GM06990 (cell line): ENCODE measurements around the gene PDE1C.
A peak's percentile ranks its signal among the peaks of the same experiment; 100 is the strongest.

Source experiments
- DNase-seq: peaks from one replicate; pipeline ENCODE4 v3.0.0-alpha.2; 2011; ENCODE audit not compliant: insufficient read length; ENCODE audit errors: extremely low read depth
- H3K27me3 ChIP-seq: replicated peaks from 2 replicates; pipeline ENCODE4 v1.6.0; 2011; ENCODE audit warnings: low read length; ENCODE audit not compliant: control insufficient read depth, insufficient read depth
- H3K36me3 ChIP-seq: 2 replicates; pipeline ENCODE4 v1.5.1; 2011; ENCODE audit warnings: low read length; ENCODE audit not compliant: control insufficient read depth, insufficient read depth
- H3K4me3 ChIP-seq: replicated peaks from 2 replicates; pipeline ENCODE4 v1.5.1; 2011; ENCODE audit warnings: low read depth, mild to moderate bottlenecking, control low read depth, low read length
- CTCF ChIP-seq: IDR thresholded peaks from 2 replicates; pipeline ENCODE4 v1.5.1; 2011; ENCODE audit warnings: low read length, control low read depth, mild to moderate bottlenecking, inconsistent platforms; ENCODE audit not compliant: insufficient read depth, poor library complexity, severe bottlenecking

The PDE1C gene

GRCh38 chr7:32074787-32075585 lies 4.8 kb upstream of the PDE1C start:
- Histone ChIP-seq H3K4me3 (no peak overlapping the region), H3K27me3 (no peaks in the 10 kb centered on the region; the same call in 1 of the 2 replicates), H3K36me3 (no peaks in the 10 kb centered on the region)
- DNase-seq = no peak
- no peak for TF ChIP-seq CTCF

- no peaks in the 10 kb centered on the region; the same call in 1 of the 2 replicates for H3K27me3 ChIP-seq
- DNase-seq = no peak
- no peaks in the 10 kb centered on the region for H3K36me3 ChIP-seq
- H3K4me3 ChIP-seq = no peak overlapping the region
- TF ChIP-seq CTCF = no peak
These were observed 3.3 kb upstream of the PDE1C start for GRCh38 chr7:32073533-32073932.

GRCh38 chr7:32072397-32072796 lies 2.2 kb upstream of the PDE1C start:
- H3K36me3 ChIP-seq = no peaks in the 10 kb centered on the region
- no peaks in the 10 kb centered on the region; the same call in 1 of the 2 replicates for H3K27me3 ChIP-seq
- no peak overlapping the region for H3K4me3 ChIP-seq
- TF ChIP-seq CTCF = peak; percentile 22
- no peak for DNase-seq

DNA sequence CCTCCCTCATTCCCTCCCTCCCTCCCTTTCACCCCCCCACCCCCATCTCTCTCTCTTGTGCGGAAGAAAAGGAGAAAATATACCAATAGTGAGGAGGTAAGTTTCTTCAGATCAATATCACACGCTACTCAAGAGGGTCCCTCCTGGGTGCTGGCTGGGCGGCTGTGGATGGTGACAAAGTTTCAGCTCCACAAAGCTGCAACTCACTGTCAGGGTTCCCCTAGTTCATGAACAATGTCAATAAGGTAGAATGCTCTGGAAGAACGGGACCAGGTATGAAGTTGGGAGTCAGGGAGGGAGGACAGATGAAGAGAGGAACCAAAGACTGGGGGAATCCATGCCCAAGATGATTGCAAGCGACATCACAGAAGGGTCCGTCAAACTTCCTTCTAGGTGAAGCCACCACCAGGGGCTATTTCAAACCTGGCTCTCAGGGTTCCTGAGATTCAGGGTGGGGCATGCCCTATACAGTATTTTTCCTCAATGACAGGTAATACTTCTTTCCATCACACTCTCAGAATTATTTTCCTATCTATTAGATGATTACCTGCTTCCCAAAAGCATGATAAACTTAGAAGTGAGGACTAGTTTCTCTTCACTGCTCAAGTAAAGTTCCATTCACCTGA lies 1.4 kb upstream of the PDE1C start:
- TF ChIP-seq CTCF = no peak
- Histone ChIP-seq H3K4me3 (no peak overlapping the region), H3K27me3 (no peaks in the 10 kb centered on the region; the same call in 1 of the 2 replicates), H3K36me3 (no peaks in the 10 kb centered on the region)
- DNase-seq = no peak

DNA sequence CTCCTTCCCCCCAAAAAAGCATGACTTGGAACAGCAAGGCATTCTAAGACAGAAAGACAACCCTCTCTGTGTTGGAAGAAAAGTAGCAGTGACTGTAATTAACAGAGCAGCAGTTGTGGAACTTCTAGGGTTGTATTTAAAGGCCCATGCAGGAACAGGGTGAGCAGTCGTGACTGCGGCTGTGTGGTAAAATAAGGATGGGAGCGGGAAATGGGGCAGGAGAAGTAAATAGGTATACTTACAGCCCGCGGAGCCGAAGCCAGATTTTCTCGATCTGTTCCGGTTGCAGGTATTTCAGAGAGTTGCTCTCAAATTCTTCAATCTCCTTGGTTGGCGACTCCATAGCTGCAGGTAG lies 179 bp downstream of the PDE1C start:
- H3K4me3 ChIP-seq = no peak overlapping the region
- H3K27me3 ChIP-seq = no peaks in the 10 kb centered on the region; the same call in 1 of the 2 replicates
- TF ChIP-seq CTCF = no peak

More for the DNA sequence above, 179 bp downstream of the PDE1C start:
- no peak for DNase-seq
- no peaks in the 10 kb centered on the region for H3K36me3 ChIP-seq
